MCF 10A (cell line): ENCODE measurements around the gene DOHH. TPM values are rescaled to one million over a fixed set of nuclear protein-coding genes. Genes with fewer than 3 reads are reported as not detected.

ENCODE experiments used
- BruUV-seq: library from RNA; stranded (reverse); fragments of 400-500 nt; replicated peaks from 2 replicates; lab custom pipeline; 2021; lab: Mats Ljungman, UMichigan
- CTCF ChIA-PET: fragments of 300-600 bp; sonication (Branson Sonifier 250); formaldehyde crosslinking; extraction: SDS; loops from one replicate; lab custom pipeline; 2021; ENCODE audit warnings: antibody characterized with exemption, inconsistent platforms; lab: Yijun Ruan, JAX
- POLR2A ChIA-PET: fragments of 300-600, 350-650 bp; sonication (Branson Sonifier 250); formaldehyde crosslinking; extraction: SDS; loops from one replicate; lab custom pipeline; 2020; ENCODE audit warnings: antibody characterized with exemption, inconsistent platforms; lab: Yijun Ruan, JAX
- DNase-seq: peaks from one replicate; pipeline ENCODE4 v3.0.0-alpha.2; 2018; ENCODE audit not compliant: unreplicated experiment
- H3K27ac Mint-ChIP-seq: one replicate; pipeline ENCODE4 v1.8.0; 2022; ENCODE audit warnings: mild to moderate bottlenecking, low read depth, mixed read lengths; ENCODE audit not compliant: unreplicated experiment
- H3K27me3 Mint-ChIP-seq: one replicate; pipeline ENCODE4 v1.8.0; 2022; ENCODE audit warnings: mixed read lengths; ENCODE audit not compliant: insufficient read depth, unreplicated experiment
- H3K36me3 Mint-ChIP-seq: one replicate; pipeline ENCODE4 v1.8.0; 2022; ENCODE audit warnings: mild to moderate bottlenecking, moderate library complexity, mixed read lengths; ENCODE audit not compliant: insufficient read depth, unreplicated experiment
- H3K4me1 Mint-ChIP-seq: one replicate; pipeline ENCODE4 v1.8.0; 2022; ENCODE audit warnings: mixed read lengths; ENCODE audit not compliant: insufficient read depth, unreplicated experiment
- H3K4me3 Mint-ChIP-seq: one replicate; pipeline ENCODE4 v1.8.0; 2022; ENCODE audit warnings: mild to moderate bottlenecking, moderate library complexity, mixed read lengths; ENCODE audit not compliant: unreplicated experiment
- H3K9me3 Mint-ChIP-seq: one replicate; pipeline ENCODE4 v1.8.0; 2022; ENCODE audit warnings: mixed read lengths; ENCODE audit not compliant: unreplicated experiment
- intact Hi-C: fragments of 100-400 bp; cut with micrococcal nuclease; formaldehyde crosslinking; loops from 2 replicates; pipeline ENCODE4 v1.14.1; 2022
- total RNA-seq: library from RNA; stranded (reverse); gene quantifications from 2 replicates; pipeline ENCODE4 v1.2.3, GENCODE V29; 2022
- TF ChIP-seq, protein P1 (sequence below): fragments of 200-600 bp; IDR thresholded peaks from one replicate; pipeline ENCODE4 v1.8.0; 2022; ENCODE audit warnings: antibody characterized with exemption, mild to moderate bottlenecking; ENCODE audit not compliant: unreplicated experiment

DOHH gene
- total RNA-seq, 1 experiment from 2014 or later: 16.3 TPM

DNA sequence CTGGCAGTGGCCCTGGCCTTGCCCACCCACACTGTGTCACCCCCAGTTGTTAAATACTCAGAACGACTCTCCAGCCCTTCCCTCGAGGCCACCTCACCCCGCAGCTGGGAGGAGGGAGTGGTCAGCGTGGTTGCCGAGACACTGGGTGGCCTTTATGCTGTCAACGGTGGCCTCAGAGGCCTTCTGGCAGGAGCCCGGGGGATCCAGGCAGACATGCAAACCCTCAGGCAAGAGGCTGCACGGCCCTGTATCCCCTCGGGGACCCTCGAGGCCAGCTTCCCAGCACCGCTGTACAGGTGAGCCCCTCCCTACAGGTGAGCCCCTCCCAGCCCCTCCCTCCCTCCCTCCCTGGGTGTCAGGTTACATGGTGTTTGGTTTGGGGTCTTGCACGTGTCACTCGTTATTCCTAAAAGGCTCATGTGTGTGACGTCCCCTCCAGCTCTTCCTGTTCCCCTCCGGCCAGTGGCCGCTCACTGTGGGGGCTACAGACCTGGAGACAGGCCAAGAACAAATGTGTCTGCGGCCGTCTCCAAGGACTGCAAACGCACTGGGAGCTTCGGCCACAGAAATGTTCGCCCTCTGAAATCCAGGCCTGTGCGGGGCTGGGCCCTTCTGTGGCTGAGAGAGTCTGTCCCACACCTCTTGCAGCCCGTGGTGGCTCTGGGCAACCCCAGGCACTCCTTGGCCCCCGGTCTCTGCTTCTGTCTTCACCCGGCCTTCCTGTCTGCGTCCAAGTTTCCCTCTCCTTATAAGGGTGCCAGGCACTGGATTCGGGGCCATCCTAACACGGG lies 38.7 kb upstream of the DOHH start, which contains the start of gene TEKTIP1:
Gene TEKTIP1 (plus strand): TSS at position 210 of the 791 bp plus-strand sequence. CDS start 4 bp downstream, at position 214.
- ChIA-PET CTCF (interaction anchor here (0.9 to 1.0 kb wide), 3 partner anchors 8 to 19 kb away, joined by 3 to 5 read pairs (median 4); partner anchors contain the start of gene MFSD12), POLR2A (interaction anchor here (0.6 to 1.0 kb wide), 3 partner anchors 18 to 249 kb away, joined by 3 read pairs; partner anchors contain the start of gene MFSD12)
- TF ChIP-seq, protein P1, sequence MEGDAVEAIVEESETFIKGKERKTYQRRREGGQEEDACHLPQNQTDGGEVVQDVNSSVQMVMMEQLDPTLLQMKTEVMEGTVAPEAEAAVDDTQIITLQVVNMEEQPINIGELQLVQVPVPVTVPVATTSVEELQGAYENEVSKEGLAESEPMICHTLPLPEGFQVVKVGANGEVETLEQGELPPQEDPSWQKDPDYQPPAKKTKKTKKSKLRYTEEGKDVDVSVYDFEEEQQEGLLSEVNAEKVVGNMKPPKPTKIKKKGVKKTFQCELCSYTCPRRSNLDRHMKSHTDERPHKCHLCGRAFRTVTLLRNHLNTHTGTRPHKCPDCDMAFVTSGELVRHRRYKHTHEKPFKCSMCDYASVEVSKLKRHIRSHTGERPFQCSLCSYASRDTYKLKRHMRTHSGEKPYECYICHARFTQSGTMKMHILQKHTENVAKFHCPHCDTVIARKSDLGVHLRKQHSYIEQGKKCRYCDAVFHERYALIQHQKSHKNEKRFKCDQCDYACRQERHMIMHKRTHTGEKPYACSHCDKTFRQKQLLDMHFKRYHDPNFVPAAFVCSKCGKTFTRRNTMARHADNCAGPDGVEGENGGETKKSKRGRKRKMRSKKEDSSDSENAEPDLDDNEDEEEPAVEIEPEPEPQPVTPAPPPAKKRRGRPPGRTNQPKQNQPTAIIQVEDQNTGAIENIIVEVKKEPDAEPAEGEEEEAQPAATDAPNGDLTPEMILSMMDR: no peak
- DNase-seq: no peak
- Mint-ChIP-seq H3K27me3 (no peaks in the 10 kb centered on the region), H3K36me3 (peaks cover 56% of the 10 kb centered on the region), H3K27ac (no peak within 1 kb of the TSS), H3K4me1 (no peaks in the 10 kb centered on the region), H3K4me3 (no peak within 1 kb of the TSS), H3K9me3 (no peaks in the 10 kb centered on the region)
- no TSS peak for BruUV-seq
- intact Hi-C loops: no loop called here

DNA sequence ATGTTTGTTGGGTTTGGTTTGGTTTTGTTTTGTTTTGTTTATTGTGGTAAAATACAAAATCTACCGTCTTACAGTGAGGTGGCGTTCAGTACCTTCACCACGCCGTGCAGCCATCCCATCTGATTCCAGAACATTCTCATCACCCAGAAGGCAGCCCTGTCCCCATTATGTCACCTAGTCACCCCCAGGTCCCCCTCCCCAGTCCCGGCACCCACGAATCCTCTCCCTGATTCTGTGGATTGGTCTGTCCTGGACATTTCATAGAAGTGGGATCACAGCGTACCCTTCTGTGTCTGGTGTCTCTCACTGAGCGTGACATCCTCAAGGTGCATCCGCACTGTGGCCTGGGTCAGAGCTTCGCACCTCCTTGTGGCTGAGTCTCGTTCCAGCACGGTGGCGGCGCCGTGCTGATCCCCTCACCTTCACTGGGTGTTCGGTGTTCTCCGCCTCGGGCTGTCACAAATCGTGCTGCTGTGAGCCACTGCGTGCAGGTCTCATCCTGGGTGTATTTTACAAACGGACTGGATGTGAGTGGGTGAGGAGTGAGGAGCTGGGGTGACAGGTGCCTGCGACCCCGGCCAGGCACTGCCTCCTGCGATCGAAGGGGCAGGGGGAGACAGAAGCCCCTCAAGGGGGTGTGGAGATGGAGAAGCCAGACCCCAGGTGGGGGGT lies 37.9 kb upstream of the DOHH start:
- DNase-seq: no peak
- ChIA-PET CTCF (interaction anchor here (0.9 to 1.0 kb wide), 3 partner anchors 9 to 18 kb away, joined by 3 to 5 read pairs (median 4); partner anchors contain the start of gene MFSD12), POLR2A (interaction anchor here (0.6 to 1.0 kb wide), 4 partner anchors 19 to 248 kb away, joined by 3 read pairs; partner anchors contain the start of gene MFSD12)
- no TSS peak for BruUV-seq
- Mint-ChIP-seq H3K36me3 (peaks cover 57% of the 10 kb centered on the region), H3K4me1 (no peaks in the 10 kb centered on the region), H3K4me3 (no peak overlapping the region), H3K27ac (no peak overlapping the region), H3K9me3 (no peaks in the 10 kb centered on the region), H3K27me3 (no peaks in the 10 kb centered on the region)
- TF ChIP-seq, protein P1: no peak
- intact Hi-C loops: no loop called here

DNA sequence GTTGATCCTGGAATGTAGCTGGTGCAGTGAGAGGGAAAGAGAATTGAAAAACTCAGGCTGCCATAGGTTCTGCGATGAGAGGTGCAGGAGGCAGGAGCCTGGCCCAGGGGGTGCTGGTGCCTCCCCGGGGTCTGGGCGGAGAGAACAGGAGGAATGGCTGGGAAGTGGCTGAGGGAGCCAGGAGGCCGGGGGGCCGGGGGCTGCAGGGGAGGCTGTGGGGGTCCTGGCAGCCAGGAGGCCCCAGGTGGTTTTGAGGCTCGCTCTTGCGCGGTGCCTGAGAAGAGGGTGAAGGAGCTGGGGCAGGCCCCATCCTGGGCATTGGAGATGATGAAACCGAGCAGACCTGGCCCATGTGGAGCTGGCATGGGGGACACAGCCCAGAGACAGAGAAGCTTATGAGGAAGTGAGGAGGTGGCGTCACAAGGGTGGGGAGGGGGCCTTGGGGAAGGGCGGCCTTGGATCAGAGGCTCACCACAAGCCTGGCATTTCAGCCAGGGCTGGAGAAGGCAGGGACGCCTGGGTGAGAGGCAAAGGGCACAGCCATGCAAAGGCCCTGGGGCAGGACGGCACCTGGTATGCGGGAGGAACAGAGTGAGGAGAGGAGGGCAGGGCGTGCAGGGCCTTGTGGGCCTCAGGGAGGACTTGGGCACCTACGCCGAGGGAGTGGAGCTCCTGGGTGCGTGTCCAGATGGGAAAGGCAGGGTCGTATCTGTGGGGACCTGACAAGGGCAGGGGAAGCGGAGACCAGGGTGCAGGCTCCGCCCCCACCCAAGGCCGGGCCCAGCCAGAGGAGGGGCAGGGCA lies 37.2 kb upstream of the DOHH start:
- H3K27me3 Mint-ChIP-seq: no peaks in the 10 kb centered on the region
- peaks cover 63% of the 10 kb centered on the region for H3K36me3 Mint-ChIP-seq
- TF ChIP-seq, protein P1: no peak
- DNase-seq: no peak
- no TSS peak for BruUV-seq
- intact Hi-C loops: no loop called here
- H3K9me3 Mint-ChIP-seq: no peaks in the 10 kb centered on the region
- ChIA-PET POLR2A (interaction anchor here (1.6 kb wide), 1 partner anchor 19 kb away, joined by 4 read pairs; no protein-coding TSS in a partner anchor), CTCF (interaction anchor here (0.9 kb wide), 1 partner anchor 9 kb away, joined by 3 read pairs; no protein-coding TSS in a partner anchor)
- no peak overlapping the region for H3K27ac Mint-ChIP-seq
- no peaks in the 10 kb centered on the region for H3K4me1 Mint-ChIP-seq
- H3K4me3 Mint-ChIP-seq: no peak overlapping the region
